ENCODE data around the gene SLC35F5.

SLC35F5 gene, protein sequence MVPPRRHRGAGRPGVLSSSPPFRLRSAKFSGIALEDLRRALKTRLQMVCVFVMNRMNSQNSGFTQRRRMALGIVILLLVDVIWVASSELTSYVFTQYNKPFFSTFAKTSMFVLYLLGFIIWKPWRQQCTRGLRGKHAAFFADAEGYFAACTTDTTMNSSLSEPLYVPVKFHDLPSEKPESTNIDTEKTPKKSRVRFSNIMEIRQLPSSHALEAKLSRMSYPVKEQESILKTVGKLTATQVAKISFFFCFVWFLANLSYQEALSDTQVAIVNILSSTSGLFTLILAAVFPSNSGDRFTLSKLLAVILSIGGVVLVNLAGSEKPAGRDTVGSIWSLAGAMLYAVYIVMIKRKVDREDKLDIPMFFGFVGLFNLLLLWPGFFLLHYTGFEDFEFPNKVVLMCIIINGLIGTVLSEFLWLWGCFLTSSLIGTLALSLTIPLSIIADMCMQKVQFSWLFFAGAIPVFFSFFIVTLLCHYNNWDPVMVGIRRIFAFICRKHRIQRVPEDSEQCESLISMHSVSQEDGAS

DNA sequence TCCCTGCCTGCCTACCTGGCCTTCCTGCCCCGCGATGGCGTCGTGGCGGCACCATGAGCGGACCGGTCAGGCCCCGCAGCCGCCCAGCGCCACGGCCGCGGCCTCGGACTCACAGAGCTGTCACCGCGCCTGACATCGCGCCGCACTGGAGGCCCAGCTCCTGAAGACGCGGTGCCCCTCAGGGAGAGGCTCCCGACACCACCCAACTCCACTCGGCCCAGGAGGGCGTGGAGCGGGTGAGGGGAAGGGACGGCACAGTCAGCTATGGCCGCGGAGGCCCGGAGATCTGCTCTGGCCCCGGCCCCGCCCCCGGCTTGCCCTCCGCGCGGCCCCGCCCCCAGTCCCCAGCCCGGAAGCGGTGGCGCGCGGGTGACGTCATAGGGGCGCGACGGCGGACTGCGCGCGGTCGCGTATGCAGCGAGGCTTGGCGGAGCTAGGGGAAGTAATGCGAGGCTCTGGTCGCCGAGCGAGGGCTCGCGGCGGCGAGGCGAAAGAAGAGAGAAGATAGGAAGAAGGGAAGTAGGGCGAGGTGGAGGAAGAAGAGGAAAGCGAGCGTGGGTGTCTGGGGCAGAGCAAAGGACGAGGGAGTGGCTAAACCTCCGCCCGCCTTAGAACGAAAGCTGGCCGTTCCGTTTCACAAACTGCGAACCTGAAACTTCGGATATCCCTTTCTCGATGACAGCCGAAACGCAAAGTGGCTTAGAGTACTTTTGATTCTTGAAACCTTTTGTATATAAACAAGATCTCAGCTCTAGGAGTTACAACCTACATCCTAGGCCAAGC is at the start of gene SLC35F5:
Gene SLC35F5, minus strand, starts transcription at position 288 of the 783 bp plus-strand sequence. Its CDS starts 233 bp downstream, at position 55.
- POLR2A ChIA-PET, result interaction anchor here (0.6 to 2.3 kb wide), 13 partner anchors 55 to 209 kb away, joined by 3 to 40 read pairs (median 5); partner anchors contain the start of gene ACTR3
- CTCF ChIA-PET, result interaction anchor here (0.6 to 1.8 kb wide), 6 partner anchors 10 to 141 kb away, joined by 3 to 6 read pairs (median 3); no protein-coding TSS in a partner anchor
- TF ChIP-seq, protein P1, sequence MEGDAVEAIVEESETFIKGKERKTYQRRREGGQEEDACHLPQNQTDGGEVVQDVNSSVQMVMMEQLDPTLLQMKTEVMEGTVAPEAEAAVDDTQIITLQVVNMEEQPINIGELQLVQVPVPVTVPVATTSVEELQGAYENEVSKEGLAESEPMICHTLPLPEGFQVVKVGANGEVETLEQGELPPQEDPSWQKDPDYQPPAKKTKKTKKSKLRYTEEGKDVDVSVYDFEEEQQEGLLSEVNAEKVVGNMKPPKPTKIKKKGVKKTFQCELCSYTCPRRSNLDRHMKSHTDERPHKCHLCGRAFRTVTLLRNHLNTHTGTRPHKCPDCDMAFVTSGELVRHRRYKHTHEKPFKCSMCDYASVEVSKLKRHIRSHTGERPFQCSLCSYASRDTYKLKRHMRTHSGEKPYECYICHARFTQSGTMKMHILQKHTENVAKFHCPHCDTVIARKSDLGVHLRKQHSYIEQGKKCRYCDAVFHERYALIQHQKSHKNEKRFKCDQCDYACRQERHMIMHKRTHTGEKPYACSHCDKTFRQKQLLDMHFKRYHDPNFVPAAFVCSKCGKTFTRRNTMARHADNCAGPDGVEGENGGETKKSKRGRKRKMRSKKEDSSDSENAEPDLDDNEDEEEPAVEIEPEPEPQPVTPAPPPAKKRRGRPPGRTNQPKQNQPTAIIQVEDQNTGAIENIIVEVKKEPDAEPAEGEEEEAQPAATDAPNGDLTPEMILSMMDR (IDR thresholded peaks at IDR 0.05; ENCODE audit: insufficient read depth, low read length, missing control alignments), result no peak
- peak; percentile 28 for DNase-seq (ENCODE audit: low read depth, low spot score)
- H3K4me3 ChIP-seq (ENCODE audit: low read depth, low read length), result peak within 1 kb of the TSS; percentile 97

DNA sequence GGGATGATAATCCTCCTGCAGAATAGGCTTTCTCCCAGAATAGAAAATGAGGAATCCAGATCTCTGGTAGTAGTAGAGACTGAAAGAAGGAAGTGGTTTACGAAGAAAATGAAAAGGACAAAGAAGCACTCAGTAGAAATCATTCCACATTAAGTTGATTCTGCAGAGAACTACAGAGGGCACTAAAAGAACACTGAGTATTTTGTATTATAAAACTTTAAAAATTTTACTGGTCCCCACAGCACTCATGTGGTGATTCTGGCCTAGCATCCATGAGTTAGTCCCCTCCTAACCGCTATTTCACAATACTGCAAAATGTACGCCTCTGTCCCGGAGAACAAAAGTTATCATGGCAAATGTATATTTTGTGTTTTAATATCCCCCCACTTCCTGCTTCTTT is 42.9 kb upstream of the SLC35F5 start:
- ChIA-PET POLR2A (no interaction called here), CTCF (no interaction called here)
- no peak for DNase-seq (ENCODE audit: low read depth, low spot score)
- H3K4me3 ChIP-seq (ENCODE audit: low read depth, low read length), result no peak overlapping the region
- TF ChIP-seq, protein P1 (IDR thresholded peaks at IDR 0.05; ENCODE audit: insufficient read depth, low read length, missing control alignments), result no peak

DNA sequence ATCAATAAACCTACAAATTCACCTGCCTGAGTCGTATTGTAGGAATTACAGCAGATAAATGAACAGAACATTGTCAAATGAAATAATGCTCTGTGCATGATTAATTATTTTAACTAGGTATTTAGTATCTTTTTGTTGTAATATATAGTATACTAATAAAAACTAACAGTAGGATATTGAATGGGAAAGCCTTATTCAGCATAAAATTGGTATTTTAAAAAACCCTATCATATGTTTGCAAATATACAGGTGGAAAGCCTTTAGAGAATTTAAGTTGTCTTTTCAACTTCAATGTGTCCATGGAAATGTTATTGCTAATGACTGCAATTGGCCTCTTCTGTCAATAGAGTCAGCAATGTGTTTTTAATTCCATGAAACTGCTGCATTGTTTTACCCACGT is 40.8 kb upstream of the SLC35F5 start:
- H3K4me3 ChIP-seq (ENCODE audit: low read depth, low read length), result no peak overlapping the region
- TF ChIP-seq, protein P1 (IDR thresholded peaks at IDR 0.05; ENCODE audit: insufficient read depth, low read length, missing control alignments), result no peak
- DNase-seq (ENCODE audit: low read depth, low spot score), result no peak
- CTCF ChIA-PET, result no interaction called here
- POLR2A ChIA-PET, result no interaction called here

DNA sequence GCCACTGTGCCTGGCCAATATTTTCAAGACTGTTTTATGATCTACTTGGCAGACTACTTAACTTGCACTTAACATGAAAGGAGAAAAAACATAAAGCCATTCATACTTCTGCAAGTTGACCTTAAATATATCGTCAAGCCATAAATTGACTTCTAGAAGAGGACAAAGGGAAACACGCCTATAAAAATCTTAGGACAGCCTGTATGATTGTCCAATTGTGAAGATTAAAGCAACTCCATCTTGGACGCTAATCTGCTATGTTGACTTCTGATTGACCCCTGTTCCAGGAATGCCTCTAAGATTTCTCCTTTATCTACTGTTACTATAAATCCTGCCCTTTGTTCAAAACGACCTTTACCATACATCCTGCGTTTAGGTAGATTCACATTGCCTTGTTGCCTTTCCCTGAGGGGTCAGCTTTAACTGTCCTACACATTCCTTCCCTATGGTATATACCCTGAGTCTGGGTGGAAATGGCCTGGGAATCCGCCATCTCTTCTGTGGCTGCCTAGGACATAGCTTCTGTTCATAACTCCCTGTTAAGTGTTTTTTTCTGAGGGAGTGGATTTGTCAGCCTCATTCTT is 40.2 kb upstream of the SLC35F5 start:
- POLR2A ChIA-PET, result no interaction called here
- CTCF ChIA-PET, result interaction anchor here (0.6 kb wide), 1 partner anchor 407 kb away, joined by 3 read pairs; no protein-coding TSS in a partner anchor

DNA sequence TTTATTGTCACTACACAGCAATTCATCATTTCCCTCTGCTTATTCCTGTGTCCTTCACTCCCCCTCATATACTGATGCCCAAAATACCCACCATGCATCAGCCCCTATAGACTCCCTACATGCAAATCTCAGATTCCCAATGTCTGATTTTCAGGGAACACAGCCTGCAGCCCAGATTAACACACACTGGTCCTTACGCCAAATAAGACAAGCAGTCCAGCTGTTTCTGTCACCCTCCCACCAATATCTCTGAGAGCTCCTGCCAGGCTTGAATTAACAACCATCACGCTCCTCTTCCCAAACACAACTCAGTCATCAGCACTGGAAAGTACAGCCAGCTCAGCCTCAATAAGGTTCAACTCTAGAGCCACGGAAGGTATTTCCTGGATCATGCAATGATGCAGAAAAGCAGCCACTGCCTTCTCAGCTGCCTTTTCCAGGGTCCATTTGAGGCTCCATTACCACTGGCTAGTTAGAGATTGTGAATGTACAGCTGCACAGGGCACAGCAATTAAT is 39.0 kb upstream of the SLC35F5 start:
- DNase-seq (ENCODE audit: low read depth, low spot score), result no peak
- no peak overlapping the region for H3K4me3 ChIP-seq (ENCODE audit: low read depth, low read length)
- CTCF ChIA-PET, result no interaction called here
- POLR2A ChIA-PET, result no interaction called here
- TF ChIP-seq, protein P1 (IDR thresholded peaks at IDR 0.05; ENCODE audit: insufficient read depth, low read length, missing control alignments), result no peak

More for the DNA sequence above, 40.2 kb upstream of the SLC35F5 start:
- TF ChIP-seq, protein P1 (IDR thresholded peaks at IDR 0.05; ENCODE audit: insufficient read depth, low read length, missing control alignments), result no peak
- H3K4me3 ChIP-seq (ENCODE audit: low read depth, low read length), result no peak overlapping the region
- no peak for DNase-seq (ENCODE audit: low read depth, low spot score)
